ENCODE data around the gene EFNA5. TPM values are rescaled to one million over a fixed set of nuclear protein-coding genes. Genes with fewer than 3 reads are reported as not detected.

Gene EFNA5
- total RNA-seq, 4 donors from 2014 or later = 1.2 to 22.7 (median 9.4) TPM

GRCh38 chr5:107655831-107656230 lies 14.9 kb downstream of the EFNA5 start:
- H3K9me3 ChIP-seq = no peaks in the 10 kb centered on the region
- TF ChIP-seq, protein P1, sequence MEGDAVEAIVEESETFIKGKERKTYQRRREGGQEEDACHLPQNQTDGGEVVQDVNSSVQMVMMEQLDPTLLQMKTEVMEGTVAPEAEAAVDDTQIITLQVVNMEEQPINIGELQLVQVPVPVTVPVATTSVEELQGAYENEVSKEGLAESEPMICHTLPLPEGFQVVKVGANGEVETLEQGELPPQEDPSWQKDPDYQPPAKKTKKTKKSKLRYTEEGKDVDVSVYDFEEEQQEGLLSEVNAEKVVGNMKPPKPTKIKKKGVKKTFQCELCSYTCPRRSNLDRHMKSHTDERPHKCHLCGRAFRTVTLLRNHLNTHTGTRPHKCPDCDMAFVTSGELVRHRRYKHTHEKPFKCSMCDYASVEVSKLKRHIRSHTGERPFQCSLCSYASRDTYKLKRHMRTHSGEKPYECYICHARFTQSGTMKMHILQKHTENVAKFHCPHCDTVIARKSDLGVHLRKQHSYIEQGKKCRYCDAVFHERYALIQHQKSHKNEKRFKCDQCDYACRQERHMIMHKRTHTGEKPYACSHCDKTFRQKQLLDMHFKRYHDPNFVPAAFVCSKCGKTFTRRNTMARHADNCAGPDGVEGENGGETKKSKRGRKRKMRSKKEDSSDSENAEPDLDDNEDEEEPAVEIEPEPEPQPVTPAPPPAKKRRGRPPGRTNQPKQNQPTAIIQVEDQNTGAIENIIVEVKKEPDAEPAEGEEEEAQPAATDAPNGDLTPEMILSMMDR (IDR thresholded peaks at IDR 0.05) = no peak
- no peak for TF ChIP-seq POLR2A (IDR thresholded peaks at IDR 0.05)
- intact Hi-C loops (cut with DNase I; ENCODE audit: low total_unique reads) = no loop called here
- H3K36me3 ChIP-seq = no peaks in the 10 kb centered on the region
- no peaks in the 10 kb centered on the region for H3K4me1 ChIP-seq
- no peak overlapping the region for H3K4me3 ChIP-seq
- DNase-seq = no peak
- H3K27ac ChIP-seq = no peak overlapping the region
- H3K27me3 ChIP-seq = no peaks in the 10 kb centered on the region

DNA sequence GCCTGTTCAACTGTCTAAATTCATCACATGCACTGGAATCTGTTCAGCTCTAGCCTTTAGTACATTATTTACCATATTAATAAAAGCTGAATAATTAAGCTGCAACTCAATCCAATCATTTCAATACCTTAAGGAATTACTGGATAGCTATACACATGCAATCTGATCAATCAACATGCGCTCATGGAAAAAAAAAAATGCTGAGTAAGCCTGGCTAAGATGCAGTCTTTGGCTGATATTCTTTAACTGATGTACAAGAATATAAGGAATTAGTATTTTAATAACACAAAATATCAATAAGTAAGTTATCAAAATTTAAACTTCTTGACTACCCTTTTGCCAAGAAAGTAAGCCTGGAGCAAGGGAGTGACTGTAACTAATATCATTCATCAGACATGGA lies 15.9 kb downstream of the EFNA5 start:
- TF ChIP-seq, protein P1 (IDR thresholded peaks at IDR 0.05) = no peak
- no peak for TF ChIP-seq POLR2A (IDR thresholded peaks at IDR 0.05)
- no peak overlapping the region for H3K4me3 ChIP-seq
- H3K9me3 ChIP-seq = no peaks in the 10 kb centered on the region
- no peak for DNase-seq
- no peaks in the 10 kb centered on the region for H3K36me3 ChIP-seq
- no peak overlapping the region for H3K27ac ChIP-seq
- no peaks in the 10 kb centered on the region for H3K4me1 ChIP-seq
- no peaks in the 10 kb centered on the region for H3K27me3 ChIP-seq
- intact Hi-C loops (cut with DNase I; ENCODE audit: low total_unique reads) = no loop called here

DNA sequence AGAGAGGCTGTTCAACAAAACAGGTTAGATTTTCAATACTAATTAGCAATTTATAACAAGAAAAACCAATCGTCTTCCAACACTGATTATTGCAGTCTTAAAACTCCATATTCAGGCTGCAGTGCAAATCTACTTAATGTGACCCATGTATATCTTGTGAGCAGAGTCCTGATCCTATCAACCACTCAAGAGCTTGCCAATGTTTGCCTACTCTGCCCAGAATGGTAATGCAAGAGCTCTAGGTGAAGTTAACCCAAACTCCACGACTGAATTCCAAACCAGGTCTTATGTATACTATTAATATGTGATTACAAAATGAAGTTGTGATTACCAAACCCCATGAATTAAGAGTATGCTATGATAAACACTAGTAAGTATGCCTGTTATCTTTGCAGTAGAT lies 17.1 kb downstream of the EFNA5 start:
- DNase-seq = no peak
- TF ChIP-seq, protein P1 (IDR thresholded peaks at IDR 0.05) = no peak
- no peak for TF ChIP-seq POLR2A (IDR thresholded peaks at IDR 0.05)
- H3K4me3 ChIP-seq = no peak overlapping the region
- no peaks in the 10 kb centered on the region for H3K27me3 ChIP-seq
- intact Hi-C loops (cut with DNase I; ENCODE audit: low total_unique reads) = no loop called here
- no peak overlapping the region for H3K27ac ChIP-seq
- H3K4me1 ChIP-seq = no peaks in the 10 kb centered on the region
- no peaks in the 10 kb centered on the region for H3K9me3 ChIP-seq
- H3K36me3 ChIP-seq = no peaks in the 10 kb centered on the region

DNA sequence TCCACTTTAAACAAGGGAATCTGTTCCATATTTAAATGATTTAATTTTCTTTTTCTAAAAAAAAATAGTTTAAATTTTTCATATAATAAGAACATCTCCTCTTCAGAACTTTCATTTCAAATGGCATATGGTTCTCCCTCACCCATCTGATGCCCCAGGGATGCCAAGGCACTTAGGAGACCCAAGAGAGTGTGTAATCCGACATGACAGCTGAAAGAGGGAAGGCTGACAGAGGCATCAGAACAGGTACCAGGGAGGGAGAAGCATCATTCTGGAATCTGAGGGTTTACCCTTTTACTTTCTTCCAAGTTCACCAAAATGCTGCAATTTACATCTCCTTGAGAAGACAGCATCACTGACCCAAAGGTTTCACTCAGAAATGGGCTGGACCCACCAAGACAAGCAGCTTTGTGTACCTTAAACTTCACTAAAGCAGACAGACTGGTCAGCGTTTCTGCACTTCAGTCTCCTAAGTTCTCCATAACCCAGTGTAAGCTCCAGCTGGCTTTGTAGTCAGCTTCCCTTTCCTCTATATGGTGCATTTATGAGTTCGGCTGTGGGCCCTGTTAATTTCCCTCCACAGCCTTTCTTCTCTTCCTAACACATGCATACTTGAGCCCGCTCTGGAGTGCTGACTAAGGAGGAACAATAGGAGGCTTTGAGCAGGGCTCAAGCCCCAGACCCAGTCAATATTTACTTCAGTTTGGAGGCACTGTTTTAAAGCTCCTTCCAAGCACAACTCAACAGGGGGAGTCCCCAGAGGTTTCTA lies 17.7 kb downstream of the EFNA5 start:
- intact Hi-C loops (cut with DNase I; ENCODE audit: low total_unique reads) = no loop called here
- H3K36me3 ChIP-seq = no peaks in the 10 kb centered on the region
- H3K4me3 ChIP-seq = no peak overlapping the region
- H3K27ac ChIP-seq = no peak overlapping the region
- no peaks in the 10 kb centered on the region for H3K9me3 ChIP-seq
- no peak for DNase-seq
- no peaks in the 10 kb centered on the region for H3K27me3 ChIP-seq
- H3K4me1 ChIP-seq = no peaks in the 10 kb centered on the region
- TF ChIP-seq POLR2A (IDR thresholded peaks at IDR 0.05) = no peak
- TF ChIP-seq, protein P1 (IDR thresholded peaks at IDR 0.05) = no peak

GRCh38 chr5:107652408-107652807 lies 18.3 kb downstream of the EFNA5 start:
- Histone ChIP-seq H3K4me1 (no peaks in the 10 kb centered on the region), H3K9me3 (no peaks in the 10 kb centered on the region), H3K36me3 (no peaks in the 10 kb centered on the region), H3K4me3 (no peak overlapping the region), H3K27ac (no peak overlapping the region), H3K27me3 (no peaks in the 10 kb centered on the region)
- TF ChIP-seq, protein P1 (IDR thresholded peaks at IDR 0.05) = no peak
- no peak for DNase-seq
- intact Hi-C loops (cut with DNase I; ENCODE audit: low total_unique reads) = no loop called here

Data from uterus (tissue), 4 donors.